Activated CD8-positive, alpha-beta memory T cell treated with anti-CD3 and anti-CD28 coated beads, Interleukin-2, amount 50 U/mL, for 1 hour (primary cell): ENCODE results near the gene LTO1.

Experiments
- DNase-seq: peaks from one replicate; pipeline ENCODE4 v3.0.0-alpha.2; 2020; ENCODE audit errors: extremely low read depth

LTO1 gene

GRCh38 chr11:69677749-69678148 is 2.6 kb upstream of the LTO1 start:
- DNase-seq: no peak

GRCh38 chr11:69674267-69674885 is 777 bp downstream of the LTO1 start:
- no peak for DNase-seq

DNA sequence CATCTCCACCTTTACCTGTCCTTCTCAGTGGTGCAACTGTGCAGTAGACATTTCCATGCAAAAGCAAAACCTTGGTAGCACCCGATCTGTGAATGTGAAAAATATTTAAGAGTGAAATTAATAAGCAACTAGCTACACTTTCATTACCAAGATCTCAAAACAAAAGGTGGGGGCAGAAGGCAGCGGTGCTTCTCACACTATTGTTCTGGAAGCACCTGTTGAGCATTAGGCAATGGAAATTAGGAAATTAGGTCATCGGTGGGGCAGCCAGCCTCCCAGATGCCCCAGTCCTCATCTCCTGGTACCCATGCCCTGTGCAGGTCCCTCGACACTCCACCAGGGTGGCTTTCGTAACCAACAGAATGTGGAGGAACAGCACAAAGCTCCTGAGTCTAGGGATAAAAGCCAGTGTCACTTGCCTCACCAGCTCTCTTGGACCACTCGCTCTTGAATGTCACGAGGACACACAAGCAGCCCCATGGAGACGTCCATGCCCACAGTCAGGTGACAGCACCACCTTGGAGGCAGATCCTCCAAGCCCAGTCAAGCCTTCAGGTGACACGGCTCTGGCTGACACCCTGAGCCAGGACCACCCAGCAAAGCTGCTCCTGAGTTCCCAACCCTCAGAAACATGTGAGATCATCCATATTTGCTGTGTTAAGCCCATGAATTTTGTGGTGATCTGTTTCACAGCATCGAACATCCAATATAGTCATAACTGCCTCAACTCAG is 3.3 kb downstream of the LTO1 start:
- no peak for DNase-seq

- DNase-seq: no peak
These were observed 4.9 kb downstream of the LTO1 start for GRCh38 chr11:69670158-69670845.

DNA sequence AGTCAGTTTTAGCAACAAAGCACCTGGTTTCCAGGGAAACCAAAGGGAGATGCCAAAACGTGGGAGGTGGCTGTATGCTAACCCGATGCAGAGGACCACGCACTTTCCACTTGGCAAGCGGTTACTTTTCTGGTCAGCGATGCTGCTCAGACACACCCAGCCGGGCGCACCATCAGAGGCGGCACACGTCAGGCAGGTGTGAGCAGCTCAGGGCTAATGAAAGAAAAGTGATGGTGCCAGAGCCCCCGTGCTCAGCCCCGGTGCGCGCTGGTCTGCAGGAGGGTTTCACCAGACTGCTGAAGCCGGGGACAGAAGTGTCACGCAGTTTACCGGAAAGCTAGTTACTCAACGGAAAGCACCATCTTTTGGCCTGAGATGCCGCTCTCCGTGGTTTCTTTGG is 5.7 kb downstream of the LTO1 start:
- no peak for DNase-seq

DNA sequence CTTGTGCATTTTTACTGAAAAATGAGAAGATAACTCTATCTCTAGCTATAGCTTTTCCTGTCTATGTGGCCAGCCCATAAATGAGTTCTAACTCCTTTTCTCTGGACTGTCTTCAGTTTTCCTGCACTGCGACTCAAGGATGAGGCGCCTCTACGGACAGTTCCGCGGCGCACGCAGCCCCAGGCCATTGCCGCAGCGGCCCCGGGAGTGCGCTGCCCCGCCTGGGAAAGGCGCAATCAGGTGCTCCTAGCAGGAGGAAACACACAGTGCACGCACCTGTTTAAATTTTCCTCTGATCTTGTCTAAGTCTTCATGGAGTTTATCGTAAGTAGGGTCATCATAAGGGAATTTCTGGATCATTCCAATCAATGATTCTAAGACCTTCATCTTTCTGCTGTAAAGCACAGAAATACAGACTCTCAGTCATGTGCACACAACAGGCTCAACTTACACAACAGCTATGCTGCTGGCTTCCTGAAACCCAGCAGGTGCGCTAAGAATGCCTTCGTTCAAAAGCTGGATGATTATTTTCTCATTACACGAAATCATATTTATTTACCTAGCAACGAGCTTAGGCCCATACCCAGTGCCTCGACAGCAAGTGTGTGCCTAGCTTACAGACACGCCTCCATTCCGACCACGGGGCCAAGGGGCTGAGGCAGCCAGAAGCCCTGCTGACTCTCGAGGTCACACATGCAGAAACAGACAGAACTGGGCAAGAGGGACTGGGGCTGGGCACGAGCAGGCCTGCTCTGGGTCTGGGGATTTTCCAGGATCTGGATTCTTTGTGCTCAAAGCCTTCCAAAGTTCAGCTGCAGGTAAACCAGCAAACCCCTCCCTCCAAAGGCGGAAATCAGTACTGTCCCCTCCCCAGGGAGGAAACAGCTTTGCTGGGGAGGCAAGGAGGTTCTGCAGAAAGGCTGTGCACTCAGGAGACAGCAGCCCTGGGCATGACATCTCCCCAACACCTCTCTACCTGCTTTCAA is 7.2 kb downstream of the LTO1 start:
- DNase-seq: no peak

DNA sequence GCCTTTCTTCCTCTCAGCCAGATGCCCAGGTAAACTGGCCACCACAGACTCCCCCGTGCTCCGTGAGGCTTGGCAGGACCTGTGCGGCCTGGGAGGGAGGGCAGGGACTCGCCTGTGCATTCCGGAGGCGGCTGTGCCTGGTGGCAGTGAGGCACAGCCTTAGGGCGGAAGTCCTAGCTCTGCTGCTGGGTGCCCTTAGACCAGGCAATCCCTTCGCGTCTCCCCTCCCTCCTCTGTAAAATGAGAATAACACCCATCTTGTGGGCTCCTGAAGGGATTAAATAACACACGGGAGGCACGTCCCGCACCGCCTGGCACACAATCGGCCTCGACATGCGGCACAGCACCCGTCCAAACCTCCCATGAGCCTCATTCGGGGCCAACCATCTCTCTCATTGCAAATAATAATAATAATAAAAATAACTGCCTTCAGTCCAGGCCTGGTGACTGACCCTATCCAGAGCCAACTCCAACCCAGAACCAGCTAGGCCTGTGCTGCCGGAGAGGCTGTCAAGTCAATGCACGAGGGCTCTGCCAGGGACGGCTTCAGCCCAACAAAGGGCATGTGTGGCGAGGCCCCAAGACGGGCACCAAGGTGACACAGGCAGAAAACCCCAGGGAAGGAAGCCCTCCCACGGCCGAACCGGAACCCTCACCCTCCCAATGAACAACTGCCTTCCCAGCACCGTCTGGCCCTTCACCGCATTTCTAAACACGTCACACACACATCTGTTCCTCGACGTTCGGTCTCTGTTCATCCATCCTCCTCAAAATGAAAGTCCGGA is 8.2 kb downstream of the LTO1 start:
- DNase-seq: no peak

- no peak for DNase-seq
These were observed 8.9 kb downstream of the LTO1 start for GRCh38 chr11:69666261-69666660.

GRCh38 chr11:69665669-69666068 is 9.5 kb downstream of the LTO1 start:
- DNase-seq: no peak

DNA sequence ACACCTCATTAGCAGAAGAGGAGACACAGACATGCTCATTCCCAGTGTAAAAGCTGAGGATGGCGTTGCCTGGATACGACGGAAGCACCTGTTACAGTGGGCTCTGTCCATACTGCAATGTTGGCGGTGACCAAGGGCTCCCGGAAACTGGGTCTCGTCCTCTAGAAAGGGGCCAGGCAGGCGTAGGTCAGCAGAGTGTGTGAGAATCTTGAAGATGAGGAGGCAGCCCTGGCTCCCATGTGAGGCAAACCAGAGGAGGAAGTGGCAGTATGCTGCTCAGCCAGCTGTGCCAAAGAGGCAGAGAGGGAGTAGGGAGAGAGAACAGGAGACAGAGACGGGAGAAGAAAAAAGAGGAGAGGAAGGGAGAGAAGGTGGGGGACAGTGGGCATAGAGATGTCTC is 10.3 kb downstream of the LTO1 start:
- no peak for DNase-seq

GRCh38 chr11:69664103-69664775 is 10.9 kb downstream of the LTO1 start:
- no peak for DNase-seq

DNA sequence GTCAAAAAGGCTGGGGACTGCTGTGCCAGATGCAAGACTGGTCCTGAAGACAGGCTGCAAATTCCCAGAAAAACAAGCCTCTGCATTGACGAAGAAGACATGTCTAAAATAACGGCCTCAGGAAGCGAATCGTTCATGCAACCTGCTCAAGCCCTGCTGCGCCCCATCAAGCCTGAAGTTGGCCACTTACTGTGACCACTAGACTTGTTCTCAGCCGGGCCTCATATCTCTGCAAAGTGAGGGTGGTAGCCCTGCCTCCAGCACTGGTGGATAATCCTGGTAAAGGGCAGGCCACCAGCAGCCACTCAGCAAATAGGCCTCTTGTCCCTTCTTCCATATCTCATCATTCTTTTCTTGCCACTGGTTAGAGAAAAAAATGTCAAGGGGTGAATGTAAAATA is 11.8 kb downstream of the LTO1 start:
- DNase-seq: no peak

DNA sequence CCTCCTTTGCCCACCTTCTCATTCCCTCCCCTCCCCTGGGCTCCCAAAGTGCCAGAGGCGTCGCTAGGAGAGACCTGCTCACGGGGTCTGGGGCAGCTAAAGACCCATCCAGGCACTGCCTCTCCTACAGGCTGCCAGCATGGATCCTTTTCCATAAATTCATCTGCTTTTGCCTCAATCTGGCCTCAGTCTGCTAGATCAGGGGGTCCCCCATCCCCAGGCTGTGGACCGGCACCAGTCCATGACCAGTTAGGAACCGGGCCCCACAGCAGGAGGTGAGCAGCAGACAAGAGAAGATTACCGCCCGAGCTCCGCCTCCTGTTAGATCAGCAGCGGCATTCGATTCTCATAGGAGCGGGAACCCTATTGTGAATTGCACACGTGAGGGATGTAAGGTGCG is 12.3 kb downstream of the LTO1 start:
- DNase-seq: no peak

GRCh38 chr11:69662021-69662698 is 13.0 kb downstream of the LTO1 start:
- no peak for DNase-seq

DNA sequence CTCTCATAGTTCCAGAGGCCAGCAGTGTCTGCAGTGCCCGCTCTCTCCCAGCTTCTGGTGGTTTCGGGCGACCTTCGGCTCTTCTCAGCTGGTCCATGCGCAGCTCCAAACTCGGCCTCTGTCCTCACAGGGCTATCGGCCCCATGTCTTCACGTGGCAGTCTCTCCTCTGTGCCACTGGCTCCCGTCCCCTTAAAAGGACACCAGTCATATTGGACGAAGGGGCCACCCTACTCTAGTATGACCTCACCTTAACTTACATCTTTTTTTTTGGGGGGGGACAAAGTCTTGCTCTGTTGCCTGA is 13.8 kb downstream of the LTO1 start:
- no peak for DNase-seq

- DNase-seq: no peak
These were observed 15.1 kb downstream of the LTO1 start for GRCh38 chr11:69660001-69660500.

DNA sequence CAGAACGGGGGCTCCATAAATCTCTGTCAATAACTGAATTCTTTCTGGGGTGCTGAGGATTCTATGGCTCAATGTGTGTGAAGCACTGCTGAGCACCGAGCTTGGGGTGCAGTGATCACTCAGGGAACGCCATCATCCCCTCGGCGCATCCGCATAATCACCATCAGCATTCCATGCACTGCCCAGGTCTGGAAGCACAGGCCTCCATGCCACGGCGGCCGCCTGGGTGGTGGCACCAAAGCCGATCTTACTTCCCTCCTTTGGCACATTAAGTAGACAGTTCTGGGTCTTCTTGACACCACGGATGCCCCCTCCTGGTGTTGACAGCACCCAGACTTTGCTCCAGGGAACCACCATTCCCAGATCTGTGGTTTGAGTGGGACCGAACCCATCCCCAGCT is 15.6 kb downstream of the LTO1 start:
- DNase-seq: no peak

- no peak for DNase-seq
These were observed 16.3 kb downstream of the LTO1 start for GRCh38 chr11:69658626-69659450.
